ACC112 (cell line): ENCODE data around the gene COPS3.

Experiments
- H2AFZ ChIP-seq: fragments of 200-600 bp; sonication (generic); one replicate; pipeline ENCODE4 v1.6.0; 2017; ENCODE audit warnings: antibody characterized with exemption, low read length; ENCODE audit not compliant: unreplicated experiment
- H3K27ac ChIP-seq: fragments of 200-600 bp; sonication (generic); 2 replicates; pipeline ENCODE4 v1.5.1; 2014; ENCODE audit warnings: low read depth, mild to moderate bottlenecking, antibody characterized with exemption, low read length, moderate library complexity
- H3K27me3 ChIP-seq: fragments of 200-600 bp; sonication (generic); 2 replicates; pipeline ENCODE4 v1.6.1; 2014; ENCODE audit warnings: mild to moderate bottlenecking, antibody characterized with exemption, low read length, moderate library complexity, mixed read lengths; ENCODE audit not compliant: insufficient read depth
- H3K36me3 ChIP-seq: fragments of 200-600 bp; sonication (generic); 2 replicates; pipeline ENCODE4 v1.6.1; 2016; ENCODE audit warnings: mild to moderate bottlenecking, antibody characterized with exemption, low read length, moderate library complexity, mixed read lengths; ENCODE audit not compliant: insufficient read depth
- H3K4me1 ChIP-seq: fragments of 200-600 bp; sonication (generic); one replicate; pipeline ENCODE4 v1.6.1; 2016; ENCODE audit warnings: low read length, mixed read lengths; ENCODE audit not compliant: insufficient read depth, unreplicated experiment, control insufficient read depth
- H3K4me3 ChIP-seq: fragments of 200-600 bp; sonication (generic); 2 replicates; pipeline ENCODE4 v1.5.1; 2014; ENCODE audit warnings: mild to moderate bottlenecking, low read depth, low read length
- H3K79me2 ChIP-seq: fragments of 200-600 bp; sonication (generic); one replicate; pipeline ENCODE4 v1.6.0; 2016; ENCODE audit warnings: low read length; ENCODE audit not compliant: control insufficient read depth, unreplicated experiment, insufficient read depth

The COPS3 gene

DNA sequence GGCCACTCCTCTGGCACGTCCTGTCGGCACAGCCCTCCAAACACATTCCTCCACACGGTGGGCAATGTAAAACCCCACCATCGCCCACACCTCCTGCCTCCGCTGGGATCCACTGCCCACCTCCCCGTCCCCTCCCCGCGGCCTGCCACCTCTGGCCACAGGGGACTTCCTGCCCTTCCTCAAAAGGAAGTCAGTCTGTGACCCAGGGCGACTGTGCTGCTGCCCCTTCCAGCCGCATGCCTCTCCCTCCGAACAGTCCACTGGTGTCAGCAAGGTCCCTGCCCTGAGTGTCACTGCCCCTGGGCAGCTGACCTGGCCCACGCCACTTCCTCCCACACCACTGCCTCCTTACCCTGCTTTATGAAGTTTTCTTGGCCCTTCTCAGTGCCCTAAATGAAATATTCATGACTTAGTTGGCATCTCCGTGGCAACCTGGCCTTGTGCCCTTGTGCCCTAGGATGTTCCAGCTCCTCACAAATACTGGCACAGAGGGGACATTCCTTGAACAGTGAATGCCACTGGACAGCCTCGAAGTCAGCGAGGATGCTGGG is 76.9 kb downstream of the COPS3 start:
- Histone ChIP-seq H3K4me3 (peak overlapping the region; percentile 98), H3K27me3 (no peaks in the 10 kb centered on the region), H3K4me1 (peaks cover 22% of the 10 kb centered on the region), H3K79me2 (peaks cover 9% of the 10 kb centered on the region), H2AFZ (no peak overlapping the region), H3K36me3 (peaks cover 4% of the 10 kb centered on the region; the same call in 1 of the 2 replicates), H3K27ac (no peak overlapping the region)

DNA sequence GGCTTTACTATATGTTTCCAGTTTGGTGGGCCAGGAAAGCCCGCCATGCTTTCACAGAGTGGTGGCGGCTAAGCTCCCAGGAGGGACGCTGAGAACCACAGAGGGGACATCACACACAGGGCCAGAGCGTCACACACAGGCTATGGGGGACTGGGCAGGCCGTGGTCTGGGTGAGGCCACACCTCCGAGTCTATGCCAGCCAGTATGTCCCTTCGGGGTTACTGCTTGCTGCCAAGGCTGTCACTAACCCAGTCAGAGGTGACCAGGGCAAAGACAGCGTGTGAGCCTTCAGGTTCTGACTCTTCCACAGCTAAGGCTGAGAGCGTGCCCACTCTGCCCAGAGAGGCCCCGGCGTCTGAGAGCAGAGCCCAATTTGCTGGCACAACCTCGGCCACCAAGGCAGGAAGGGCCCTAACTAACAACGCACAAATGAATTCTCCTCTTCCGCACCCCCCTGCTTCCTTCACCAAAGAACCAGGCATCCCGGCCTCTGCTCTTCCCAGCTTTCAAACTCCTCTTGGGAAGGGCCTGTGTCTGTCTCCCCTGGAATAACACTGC is 77.8 kb downstream of the COPS3 start:
- no peaks in the 10 kb centered on the region for H3K27me3 ChIP-seq
- H3K4me1 ChIP-seq = peaks cover 22% of the 10 kb centered on the region
- peaks cover 9% of the 10 kb centered on the region for H3K79me2 ChIP-seq
- H2AFZ ChIP-seq = no peak overlapping the region
- no peak overlapping the region for H3K27ac ChIP-seq
- H3K4me3 ChIP-seq = no peak overlapping the region
- H3K36me3 ChIP-seq = peaks cover 4% of the 10 kb centered on the region; the same call in 1 of the 2 replicates

DNA sequence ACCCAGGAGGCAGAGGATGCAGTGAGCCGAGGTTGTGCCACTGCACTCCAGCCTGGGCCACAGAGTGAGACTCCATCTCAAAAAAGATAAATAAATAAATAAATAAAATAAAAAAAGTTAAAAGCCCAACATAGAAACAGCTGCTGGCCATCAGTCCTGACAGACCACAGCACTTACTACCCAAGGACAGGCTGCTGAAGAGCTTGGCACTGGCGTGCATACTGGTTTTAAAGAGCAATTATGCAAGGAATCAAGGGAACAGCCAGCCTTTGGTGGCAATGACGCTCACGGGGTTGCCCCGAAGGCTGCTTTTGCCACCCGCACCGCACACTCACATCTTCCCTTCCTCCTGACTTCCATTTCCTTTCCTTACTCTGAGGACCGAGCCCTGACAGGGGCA is 79.1 kb downstream of the COPS3 start:
- Histone ChIP-seq H3K4me3 (no peak overlapping the region), H3K4me1 (peaks cover 19% of the 10 kb centered on the region), H3K27me3 (no peaks in the 10 kb centered on the region), H2AFZ (no peak overlapping the region), H3K36me3 (peaks cover 4% of the 10 kb centered on the region; the same call in 1 of the 2 replicates), H3K27ac (no peak overlapping the region), H3K79me2 (peaks cover 9% of the 10 kb centered on the region)

DNA sequence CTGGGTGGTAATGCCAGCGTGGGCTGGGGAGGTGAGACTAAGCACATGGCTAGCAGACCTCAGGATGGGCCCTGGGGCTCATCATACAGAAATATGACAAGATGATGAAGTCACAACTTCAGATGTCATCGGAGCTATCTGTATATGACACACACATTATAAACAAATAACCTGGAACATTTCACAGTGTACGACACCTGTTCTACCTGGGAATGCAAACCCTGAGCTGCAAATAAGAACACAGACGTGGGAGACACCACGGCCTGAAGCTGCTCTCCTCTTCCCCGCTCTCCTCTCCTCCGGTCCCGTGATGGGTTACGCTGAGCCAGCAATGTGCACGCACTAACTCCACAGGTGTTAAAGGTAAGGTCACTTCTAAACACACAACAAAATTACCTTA is 79.8 kb downstream of the COPS3 start:
- H2AFZ ChIP-seq = no peak overlapping the region
- H3K4me3 ChIP-seq = no peak overlapping the region
- no peak overlapping the region for H3K27ac ChIP-seq
- peaks cover 15% of the 10 kb centered on the region for H3K4me1 ChIP-seq
- H3K79me2 ChIP-seq = peaks cover 9% of the 10 kb centered on the region
- H3K27me3 ChIP-seq = no peaks in the 10 kb centered on the region
- peaks cover 4% of the 10 kb centered on the region; the same call in 1 of the 2 replicates for H3K36me3 ChIP-seq

DNA sequence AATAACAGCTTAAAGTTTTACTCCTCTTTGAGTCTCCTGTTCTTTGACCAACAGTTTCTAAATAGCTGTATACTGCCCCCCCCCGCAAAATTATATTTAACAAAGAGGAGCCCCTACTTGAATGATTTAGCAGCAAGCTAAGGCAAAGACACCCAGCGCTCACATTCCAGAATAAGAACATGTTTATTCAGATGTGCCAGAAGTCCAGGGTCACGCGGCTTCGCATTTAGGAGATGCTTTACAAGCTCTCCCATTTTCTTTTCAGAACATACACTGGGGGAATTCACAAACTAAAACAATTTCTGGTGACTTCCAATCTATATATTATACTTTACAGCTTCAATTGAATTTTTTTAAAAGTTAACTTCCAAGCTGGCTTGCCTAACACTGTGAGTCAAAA is 80.2 kb downstream of the COPS3 start:
- H3K4me1 ChIP-seq = peaks cover 15% of the 10 kb centered on the region
- no peak overlapping the region for H3K4me3 ChIP-seq
- no peaks in the 10 kb centered on the region for H3K27me3 ChIP-seq
- H3K27ac ChIP-seq = no peak overlapping the region
- no peak overlapping the region for H2AFZ ChIP-seq
- peaks cover 9% of the 10 kb centered on the region for H3K79me2 ChIP-seq
- H3K36me3 ChIP-seq = peaks cover 4% of the 10 kb centered on the region; the same call in 1 of the 2 replicates

DNA sequence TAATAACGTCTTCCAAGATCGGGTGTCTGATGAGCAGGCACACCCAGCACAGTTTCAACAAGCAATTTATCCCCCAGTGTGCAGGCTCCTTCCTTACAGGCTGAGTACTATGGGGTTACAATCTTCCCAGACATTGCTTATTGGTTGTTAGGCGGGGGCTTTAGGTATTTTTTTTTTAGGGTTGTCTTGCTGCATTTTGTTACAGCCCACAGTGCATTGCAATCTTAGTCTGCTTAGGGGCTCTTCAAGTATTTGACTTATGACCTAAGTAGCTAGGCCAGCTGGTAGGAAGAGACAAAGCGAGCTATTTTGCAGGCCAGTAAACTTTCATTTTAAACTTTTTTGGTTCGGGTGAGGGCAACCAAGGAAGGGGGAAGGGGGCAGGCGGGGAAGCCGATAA is 80.7 kb downstream of the COPS3 start:
- Histone ChIP-seq H3K4me1 (peaks cover 15% of the 10 kb centered on the region), H3K27ac (no peak overlapping the region), H2AFZ (no peak overlapping the region), H3K4me3 (no peak overlapping the region), H3K79me2 (peaks cover 9% of the 10 kb centered on the region), H3K27me3 (no peaks in the 10 kb centered on the region), H3K36me3 (peaks cover 4% of the 10 kb centered on the region; the same call in 1 of the 2 replicates)

DNA sequence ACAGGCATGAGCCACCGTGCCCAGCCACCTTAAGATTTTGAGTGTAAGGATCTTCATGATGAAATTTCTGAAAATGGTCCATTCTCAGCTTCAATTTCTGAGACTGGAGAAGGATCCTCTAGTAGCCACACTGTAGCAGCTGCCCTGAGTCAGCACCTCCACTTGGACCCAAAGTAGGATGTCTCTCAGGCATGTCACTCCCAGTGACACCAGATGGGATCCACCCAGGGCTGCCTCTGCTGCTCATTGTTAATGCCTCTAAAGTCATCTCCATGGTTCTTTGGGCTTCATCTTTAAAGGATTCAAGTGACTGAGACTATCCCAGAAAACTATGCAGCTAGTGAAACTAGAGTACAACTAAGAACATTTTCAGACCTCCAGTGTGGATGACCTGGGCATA is 82.8 kb downstream of the COPS3 start:
- H3K36me3 ChIP-seq = peaks cover 4% of the 10 kb centered on the region; the same call in 1 of the 2 replicates
- H3K27me3 ChIP-seq = no peaks in the 10 kb centered on the region
- no peak overlapping the region for H2AFZ ChIP-seq
- H3K4me3 ChIP-seq = no peak overlapping the region
- H3K27ac ChIP-seq = no peak overlapping the region
- no peaks in the 10 kb centered on the region for H3K4me1 ChIP-seq
- no peaks in the 10 kb centered on the region for H3K79me2 ChIP-seq

DNA sequence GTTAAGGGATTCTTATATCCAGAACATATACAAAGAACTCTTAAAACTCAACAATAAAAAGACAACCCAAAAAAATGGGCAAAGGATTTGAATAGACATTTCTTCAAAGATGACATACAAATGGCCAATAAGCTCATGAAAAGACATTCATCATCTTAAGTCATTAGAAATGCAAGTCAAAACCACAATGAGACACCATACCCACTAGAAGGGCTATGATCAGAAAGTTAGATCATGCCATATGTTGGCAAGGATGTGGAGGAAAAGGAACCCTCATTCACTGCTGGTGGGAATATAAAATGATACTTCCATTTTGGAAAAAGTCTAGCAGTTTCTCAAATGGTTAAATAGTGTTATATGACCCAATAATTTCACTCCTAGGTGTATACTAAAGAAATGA is 84.3 kb downstream of the COPS3 start:
- Histone ChIP-seq H3K27ac (no peak overlapping the region), H3K4me3 (no peak overlapping the region), H3K4me1 (peaks cover 4% of the 10 kb centered on the region), H3K27me3 (no peaks in the 10 kb centered on the region), H2AFZ (no peak overlapping the region), H3K79me2 (no peaks in the 10 kb centered on the region), H3K36me3 (no peaks in the 10 kb centered on the region)
